Mesodermal cell (in vitro differentiated cells): Measurements from ENCODE around the gene WIPF3.

Experiments
- H3K27ac ChIP-seq: 2 replicates; pipeline ENCODE4 v1.7.0; 2013; ENCODE audit warnings: mild to moderate bottlenecking, low read depth, low read length, moderate library complexity; ENCODE audit not compliant: severe bottlenecking
- H3K36me3 ChIP-seq: 2 replicates; pipeline ENCODE4 v1.7.1; 2013; ENCODE audit warnings: mild to moderate bottlenecking, low read length, moderate library complexity; ENCODE audit not compliant: control insufficient read depth, insufficient read depth
- H3K4me1 ChIP-seq: one replicate; pipeline ENCODE4 v1.7.1; 2013; ENCODE audit warnings: mild to moderate bottlenecking, low read length; ENCODE audit not compliant: insufficient read depth, control insufficient read depth, poor library complexity, severe bottlenecking
- H3K4me3 ChIP-seq: 2 replicates; pipeline ENCODE4 v1.7.0; 2013; ENCODE audit warnings: low read length, control low read depth, mild to moderate bottlenecking; ENCODE audit not compliant: insufficient read depth, poor library complexity, severe bottlenecking; ENCODE audit errors: extremely low read depth
- H3K9me3 ChIP-seq: 2 replicates; pipeline ENCODE4 v1.7.1; 2013; ENCODE audit warnings: mild to moderate bottlenecking, low read length, moderate library complexity; ENCODE audit not compliant: control insufficient read depth
- WGBS, 2 experiments: methylation state at CpG; one replicate each; pipeline ENCODE4 v1.1.5; 2013; ENCODE audit warnings: missing lambda C conversion rate in 2 of 2; ENCODE audit not compliant: insufficient coverage in 2 of 2; 5-methylcytosine and 5-hydroxymethylcytosine counted together

The WIPF3 gene

DNA sequence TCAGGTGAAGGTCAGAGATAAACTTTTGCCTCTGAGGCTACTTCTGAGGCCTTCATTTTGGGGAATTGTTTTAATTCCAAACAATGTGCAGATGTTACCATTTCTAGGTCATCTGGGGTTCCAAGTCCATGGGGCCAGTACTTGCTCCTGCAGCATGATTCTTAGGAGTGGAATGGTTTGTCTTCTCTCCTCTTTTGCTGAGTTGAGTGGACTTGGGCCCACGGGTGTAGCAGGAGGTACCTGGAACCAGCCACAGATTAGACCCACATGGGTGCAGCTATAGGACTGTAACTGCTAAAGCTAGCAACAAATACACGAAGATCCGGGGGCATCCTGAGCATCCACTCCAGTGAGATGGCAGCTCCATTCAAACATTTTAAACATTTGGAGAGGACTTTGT, 41.6 kb downstream of the WIPF3 start:
- Histone ChIP-seq H3K36me3 (no peaks in the 10 kb centered on the region), H3K9me3 (no peaks in the 10 kb centered on the region), H3K4me1 (no peaks in the 10 kb centered on the region), H3K27ac (no peak overlapping the region), H3K4me3 (no peak overlapping the region)
- WGBS, 2 experiments = 89 to 100% methylated on average over 2 to 3 of the region's 3 CpGs

GRCh38 chr7:29848941-29849340, 42.6 kb downstream of the WIPF3 start:
- no peaks in the 10 kb centered on the region for H3K9me3 ChIP-seq
- WGBS, 2 experiments = 100% methylated on average over 1 of the region's 3 CpGs; no CpG with 5 or more reads in 1 of the 2 experiments
- H3K4me1 ChIP-seq = no peaks in the 10 kb centered on the region
- no peaks in the 10 kb centered on the region for H3K36me3 ChIP-seq
- H3K4me3 ChIP-seq = no peak overlapping the region
- H3K27ac ChIP-seq = no peak overlapping the region

DNA sequence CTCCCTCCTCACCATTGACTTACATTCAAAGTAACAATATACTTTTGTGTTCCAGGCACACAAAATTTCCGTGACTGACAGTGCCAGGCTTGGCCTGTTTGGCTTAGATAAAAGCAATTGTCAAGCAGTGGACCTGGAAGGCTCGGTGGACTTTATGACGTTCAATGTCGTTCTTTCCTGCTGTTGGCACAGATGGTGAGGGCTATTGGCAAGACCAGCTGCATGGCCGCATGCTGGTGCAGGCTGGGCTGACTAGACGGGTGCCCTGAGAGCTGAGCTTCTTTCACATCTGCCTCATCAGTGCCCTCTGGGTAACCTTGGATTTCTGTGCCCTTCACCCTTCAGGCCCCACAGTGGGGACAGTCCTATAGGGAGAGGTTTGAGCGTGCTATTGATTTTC, 45.2 kb downstream of the WIPF3 start:
- Histone ChIP-seq H3K27ac (no peak overlapping the region), H3K9me3 (no peaks in the 10 kb centered on the region), H3K4me1 (no peaks in the 10 kb centered on the region), H3K4me3 (no peak overlapping the region), H3K36me3 (no peaks in the 10 kb centered on the region)
- WGBS, 2 experiments = 90 to 93% methylated on average over 3 to 6 of the region's 7 CpGs

- Histone ChIP-seq H3K4me1 (no peaks in the 10 kb centered on the region), H3K4me3 (no peak overlapping the region), H3K36me3 (no peaks in the 10 kb centered on the region), H3K9me3 (no peaks in the 10 kb centered on the region), H3K27ac (no peak overlapping the region)
- WGBS, 2 experiments = no CpG with 5 or more reads among the region's 1 CpG
These were observed 46.1 kb downstream of the WIPF3 start for GRCh38 chr7:29852457-29852856.

- H3K4me1 ChIP-seq = no peaks in the 10 kb centered on the region
- H3K27ac ChIP-seq = no peak overlapping the region
- 80 to 100% methylated on average over 1 to 2 of the region's 2 CpGs for WGBS, 2 experiments
- no peak overlapping the region for H3K4me3 ChIP-seq
- no peaks in the 10 kb centered on the region for H3K9me3 ChIP-seq
- H3K36me3 ChIP-seq = no peaks in the 10 kb centered on the region
These were observed 46.8 kb downstream of the WIPF3 start for GRCh38 chr7:29853072-29853471.

DNA sequence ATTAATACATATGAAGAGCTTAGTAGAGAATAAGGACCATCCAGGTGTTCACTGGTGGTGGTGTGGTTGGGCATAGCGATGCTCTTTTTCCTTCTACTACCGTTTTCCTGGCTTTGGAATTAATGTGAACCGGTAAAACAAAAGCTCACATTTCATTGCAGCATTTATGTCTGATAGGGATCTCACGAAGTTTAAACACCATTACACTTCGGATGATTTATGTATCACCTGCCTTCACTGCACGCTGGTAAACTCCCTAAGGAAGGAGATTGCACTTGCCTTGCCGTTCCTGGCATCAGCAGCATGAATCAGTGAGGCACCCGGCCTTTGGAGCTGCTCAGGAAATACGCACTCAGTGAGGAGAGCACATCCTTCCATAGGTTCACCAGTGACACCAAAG, 47.5 kb downstream of the WIPF3 start:
- no peak overlapping the region for H3K4me3 ChIP-seq
- no peak overlapping the region for H3K27ac ChIP-seq
- no peaks in the 10 kb centered on the region for H3K4me1 ChIP-seq
- WGBS, 2 experiments = 91 to 92% methylated on average over 8 to 9 of the region's 9 CpGs
- H3K36me3 ChIP-seq = no peaks in the 10 kb centered on the region
- no peaks in the 10 kb centered on the region for H3K9me3 ChIP-seq

GRCh38 chr7:29854257-29854938, 48.1 kb downstream of the WIPF3 start:
- 52 to 67% methylated on average over 3 to 6 of the region's 8 CpGs for WGBS, 2 experiments
- no peak overlapping the region for H3K27ac ChIP-seq
- no peaks in the 10 kb centered on the region for H3K36me3 ChIP-seq
- no peaks in the 10 kb centered on the region for H3K9me3 ChIP-seq
- H3K4me1 ChIP-seq = no peaks in the 10 kb centered on the region
- H3K4me3 ChIP-seq = no peak overlapping the region

- Histone ChIP-seq H3K9me3 (no peaks in the 10 kb centered on the region), H3K36me3 (no peaks in the 10 kb centered on the region), H3K27ac (no peak overlapping the region), H3K4me1 (no peaks in the 10 kb centered on the region), H3K4me3 (no peak overlapping the region)
These were observed 51.3 kb downstream of the WIPF3 start for GRCh38 chr7:29857654-29858053.

GRCh38 chr7:29858191-29858951, 52.1 kb downstream of the WIPF3 start:
- Histone ChIP-seq H3K36me3 (no peaks in the 10 kb centered on the region), H3K9me3 (no peaks in the 10 kb centered on the region), H3K27ac (no peak overlapping the region), H3K4me3 (no peak overlapping the region), H3K4me1 (no peaks in the 10 kb centered on the region)
- WGBS, 2 experiments = 67% methylated on average over 1 of the region's 4 CpGs; no CpG with 5 or more reads in 1 of the 2 experiments

GRCh38 chr7:29859104-29859503, 52.8 kb downstream of the WIPF3 start:
- Histone ChIP-seq H3K4me3 (no peak overlapping the region), H3K4me1 (no peaks in the 10 kb centered on the region), H3K36me3 (no peaks in the 10 kb centered on the region), H3K9me3 (no peaks in the 10 kb centered on the region), H3K27ac (no peak overlapping the region)
- WGBS, 2 experiments = 93 to 100% methylated on average over 3 to 5 of the region's 5 CpGs

GRCh38 chr7:29859524-29860185, 53.3 kb downstream of the WIPF3 start:
- 90 to 94% methylated on average over 4 of the region's 4 CpGs for WGBS, 2 experiments
- H3K36me3 ChIP-seq = no peaks in the 10 kb centered on the region

More at GRCh38 chr7:29859524-29860185, 53.3 kb downstream of the WIPF3 start:
- H3K9me3 ChIP-seq = no peaks in the 10 kb centered on the region
- no peak overlapping the region for H3K27ac ChIP-seq
- H3K4me1 ChIP-seq = no peaks in the 10 kb centered on the region
- H3K4me3 ChIP-seq = no peak overlapping the region
